Central memory CD8-positive, alpha-beta T cell (primary cell): Measurements from ENCODE around the gene IRF1.
"Not testable (repeated sequence)": the region's sequence is repeated elsewhere in the genome, so short reads cannot be mapped to it uniquely, and the experiment has no call there.

ENCODE experiments used
- ATAC-seq: fragments of 150-1000 bp; cut with Tn5 transposase; replicated peaks from 2 replicates; pipeline ENCODE4 v1.10.0; 2022; ENCODE audit warnings: mild to moderate bottlenecking, moderate FRiP score, moderate number of reproducible peaks; ENCODE audit not compliant: poor library complexity, severe bottlenecking; ENCODE audit errors: extremely low read depth
- DNase-seq, 2 donors: peaks; one replicate each; pipeline ENCODE4 v3.0.0; 2021; ENCODE audit warnings: low spot score in 2 of 2
- H3K27ac Mint-ChIP-seq: one replicate; pipeline ENCODE4 v1.8.0; 2022; ENCODE audit warnings: low read depth, mild to moderate bottlenecking, moderate library complexity, mixed read lengths
- H3K27me3 Mint-ChIP-seq: one replicate; pipeline ENCODE4 v1.8.0; 2022; ENCODE audit warnings: mixed read lengths
- H3K36me3 Mint-ChIP-seq: one replicate; pipeline ENCODE4 v1.8.0; 2022; ENCODE audit warnings: mild to moderate bottlenecking, moderate library complexity, mixed read lengths; ENCODE audit not compliant: insufficient read depth
- H3K4me1 Mint-ChIP-seq: one replicate; pipeline ENCODE4 v1.8.0; 2022; ENCODE audit warnings: mixed read lengths
- H3K4me3 Mint-ChIP-seq: one replicate; pipeline ENCODE4 v1.8.0; 2022; ENCODE audit warnings: mild to moderate bottlenecking, moderate library complexity, mixed read lengths
- H3K9me3 Mint-ChIP-seq: one replicate; pipeline ENCODE4 v1.8.0; 2022; ENCODE audit warnings: mixed read lengths

IRF1 gene

GRCh38 chr5:132490484-132491367 is at the start of gene IRF1:
TSS of gene IRF1 (minus strand) at chr5:132490773. CDS start at chr5:132489478, 1,295 bp downstream.
- Mint-ChIP-seq H3K9me3 (no peaks in the 10 kb centered on the region), H3K36me3 (peaks cover 60% of the 10 kb centered on the region), H3K27ac (peak within 1 kb of the TSS; percentile 96), H3K4me1 (peaks cover 74% of the 10 kb centered on the region), H3K4me3 (peak within 1 kb of the TSS; percentile 97), H3K27me3 (no peaks in the 10 kb centered on the region)
- peak; percentile 97 to 98 for DNase-seq
- peak; percentile 82 for ATAC-seq

- Mint-ChIP-seq H3K4me1 (no peaks in the 10 kb centered on the region), H3K27ac (no peak overlapping the region), H3K36me3 (no peaks in the 10 kb centered on the region), H3K27me3 (peaks cover 18% of the 10 kb centered on the region), H3K4me3 (no peak overlapping the region), H3K9me3 (no peaks in the 10 kb centered on the region)
- ATAC-seq (no peak), DNase-seq (no peak)
These were observed 49.6 kb upstream of the IRF1 start for GRCh38 chr5:132540149-132540548.

GRCh38 chr5:132539716-132540115 is 49.1 kb upstream of the IRF1 start:
- Mint-ChIP-seq H3K36me3 (no peaks in the 10 kb centered on the region), H3K4me1 (no peaks in the 10 kb centered on the region), H3K27ac (no peak overlapping the region), H3K27me3 (peaks cover 22% of the 10 kb centered on the region), H3K9me3 (no peaks in the 10 kb centered on the region), H3K4me3 (no peak overlapping the region)
- DNase-seq (no peak), ATAC-seq (no peak)

GRCh38 chr5:132530946-132531345 is 40.4 kb upstream of the IRF1 start:
- Mint-ChIP-seq H3K9me3 (no peaks in the 10 kb centered on the region), H3K4me1 (peaks cover 19% of the 10 kb centered on the region), H3K36me3 (no peaks in the 10 kb centered on the region), H3K27me3 (peaks cover 32% of the 10 kb centered on the region), H3K27ac (no peak overlapping the region), H3K4me3 (no peak overlapping the region)
- DNase-seq (no peak), ATAC-seq (no peak)

GRCh38 chr5:132528866-132529634 is 38.5 kb upstream of the IRF1 start:
- Mint-ChIP-seq H3K4me1 (peaks cover 26% of the 10 kb centered on the region), H3K4me3 (no peak overlapping the region), H3K9me3 (no peaks in the 10 kb centered on the region), H3K36me3 (no peaks in the 10 kb centered on the region), H3K27me3 (peaks cover 20% of the 10 kb centered on the region), H3K27ac (no peak overlapping the region)
- DNase-seq (no peak), ATAC-seq (peak; percentile 57)

GRCh38 chr5:132528021-132528420 is 37.4 kb upstream of the IRF1 start:
- H3K4me1 Mint-ChIP-seq, result peaks cover 26% of the 10 kb centered on the region
- ATAC-seq, result no peak
- no peak for DNase-seq
- no peak overlapping the region for H3K27ac Mint-ChIP-seq
- H3K4me3 Mint-ChIP-seq, result no peak overlapping the region
- H3K27me3 Mint-ChIP-seq, result peaks cover 20% of the 10 kb centered on the region
- H3K9me3 Mint-ChIP-seq, result no peaks in the 10 kb centered on the region
- H3K36me3 Mint-ChIP-seq, result no peaks in the 10 kb centered on the region

- no peak for DNase-seq
- H3K27ac Mint-ChIP-seq, result no peak overlapping the region
These were observed 36.5 kb upstream of the IRF1 start for GRCh38 chr5:132526974-132527564.

GRCh38 chr5:132526290-132526973 is 35.9 kb upstream of the IRF1 start:
- no peak overlapping the region for H3K27ac Mint-ChIP-seq
- peaks cover 24% of the 10 kb centered on the region for H3K4me1 Mint-ChIP-seq
- H3K27me3 Mint-ChIP-seq, result peaks cover 6% of the 10 kb centered on the region
- H3K9me3 Mint-ChIP-seq, result no peaks in the 10 kb centered on the region
- ATAC-seq (peak; percentile 54), DNase-seq (peak; percentile 23 to 36)
- no peak overlapping the region for H3K4me3 Mint-ChIP-seq
- H3K36me3 Mint-ChIP-seq, result no peaks in the 10 kb centered on the region

More at GRCh38 chr5:132526974-132527564, 36.5 kb upstream of the IRF1 start:
- Mint-ChIP-seq H3K4me1 (peaks cover 26% of the 10 kb centered on the region), H3K27me3 (peaks cover 12% of the 10 kb centered on the region), H3K9me3 (no peaks in the 10 kb centered on the region), H3K36me3 (no peaks in the 10 kb centered on the region), H3K4me3 (no peak overlapping the region)
- peak; percentile 8 for ATAC-seq

GRCh38 chr5:132525299-132525724 is 34.7 kb upstream of the IRF1 start:
- H3K4me3 Mint-ChIP-seq, result no peak overlapping the region
- no peaks in the 10 kb centered on the region for H3K27me3 Mint-ChIP-seq
- no peak overlapping the region for H3K27ac Mint-ChIP-seq
- no peak for ATAC-seq
- DNase-seq, result no peak
- H3K4me1 Mint-ChIP-seq, result peaks cover 18% of the 10 kb centered on the region
- H3K9me3 Mint-ChIP-seq, result no peaks in the 10 kb centered on the region
- no peaks in the 10 kb centered on the region for H3K36me3 Mint-ChIP-seq

GRCh38 chr5:132524877-132525276 is 34.3 kb upstream of the IRF1 start:
- H3K4me1 Mint-ChIP-seq, result peaks cover 18% of the 10 kb centered on the region
- H3K4me3 Mint-ChIP-seq, H3K36me3 Mint-ChIP-seq, H3K9me3 Mint-ChIP-seq, H3K27me3 Mint-ChIP-seq, H3K27ac Mint-ChIP-seq, ATAC-seq, DNase-seq: not testable (repeated sequence)

- not testable (repeated sequence) for H3K9me3 Mint-ChIP-seq, ATAC-seq
These were observed 31.5 kb upstream of the IRF1 start for GRCh38 chr5:132522067-132522466.

More at GRCh38 chr5:132522067-132522466, 31.5 kb upstream of the IRF1 start:
- not testable (repeated sequence) for H3K36me3 Mint-ChIP-seq, H3K27me3 Mint-ChIP-seq, H3K27ac Mint-ChIP-seq, H3K4me3 Mint-ChIP-seq, DNase-seq
- H3K4me1 Mint-ChIP-seq, result peaks cover 12% of the 10 kb centered on the region
